GM12874 (cell line): Measurements from ENCODE around the gene HMGXB4.

ENCODE experiments used
- CTCF ChIP-seq: IDR thresholded peaks from 2 replicates; pipeline ENCODE4 v1.5.1; 2011; ENCODE audit warnings: low read depth, mild to moderate bottlenecking, control low read depth, low read length, moderate library complexity; ENCODE audit not compliant: insufficient read depth

HMGXB4 gene

GRCh38 chr22:35230839-35231584, 26.3 kb upstream of the HMGXB4 start:
- no peak for TF ChIP-seq CTCF

DNA sequence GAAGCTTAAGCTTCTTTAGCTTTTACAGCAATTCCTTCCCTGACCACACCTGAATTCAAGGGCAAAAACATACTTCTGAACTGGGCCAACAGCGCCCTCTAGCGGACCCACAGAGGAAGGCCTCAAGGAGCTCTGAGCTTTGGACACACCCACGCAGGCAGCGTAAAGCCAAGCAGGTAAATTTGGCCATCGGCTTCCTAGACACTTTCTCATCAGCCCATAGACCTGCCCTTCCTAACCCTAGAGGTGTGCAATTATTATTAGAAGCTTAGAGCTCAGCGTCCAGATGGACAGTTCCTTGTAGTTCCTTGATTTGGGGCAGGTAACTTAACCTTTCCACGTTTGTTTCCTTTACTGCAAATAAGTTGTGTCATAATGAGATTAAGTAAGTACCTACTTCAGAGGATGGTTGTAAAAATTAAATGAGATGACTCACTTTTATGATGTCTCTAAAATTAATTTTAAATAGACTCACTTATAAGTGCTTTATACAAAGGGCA, 25.7 kb upstream of the HMGXB4 start:
- peak; percentile 93 for TF ChIP-seq CTCF

GRCh38 chr22:35250156-35250555, 7.1 kb upstream of the HMGXB4 start:
- TF ChIP-seq CTCF, result no peak

DNA sequence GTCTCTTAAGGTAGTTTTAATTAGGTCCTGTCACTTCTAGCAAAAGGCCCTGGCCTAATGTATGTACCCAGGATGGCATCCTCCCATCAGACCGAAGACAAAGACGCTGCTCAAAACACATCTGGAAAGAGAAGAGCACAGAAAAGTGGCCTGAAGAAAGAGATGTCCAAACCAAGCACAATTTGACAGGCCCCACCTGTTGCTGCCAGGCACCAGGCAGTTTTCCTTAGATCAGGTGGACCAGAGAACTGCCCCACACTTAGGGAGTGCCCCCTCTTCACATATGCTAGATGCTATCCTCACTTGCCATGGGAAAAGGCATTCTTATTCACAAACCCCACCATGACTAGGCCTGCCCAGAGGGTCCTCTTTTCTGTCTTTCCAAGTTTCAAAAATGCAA, 3.3 kb upstream of the HMGXB4 start:
- no peak for TF ChIP-seq CTCF

- no peak for TF ChIP-seq CTCF
Observed at GRCh38 chr22:35257002-35257320, 332 bp upstream of the HMGXB4 start.

- TF ChIP-seq CTCF, result no peak
Observed at GRCh38 chr22:35258191-35258988, 1.1 kb downstream of the HMGXB4 start.

DNA sequence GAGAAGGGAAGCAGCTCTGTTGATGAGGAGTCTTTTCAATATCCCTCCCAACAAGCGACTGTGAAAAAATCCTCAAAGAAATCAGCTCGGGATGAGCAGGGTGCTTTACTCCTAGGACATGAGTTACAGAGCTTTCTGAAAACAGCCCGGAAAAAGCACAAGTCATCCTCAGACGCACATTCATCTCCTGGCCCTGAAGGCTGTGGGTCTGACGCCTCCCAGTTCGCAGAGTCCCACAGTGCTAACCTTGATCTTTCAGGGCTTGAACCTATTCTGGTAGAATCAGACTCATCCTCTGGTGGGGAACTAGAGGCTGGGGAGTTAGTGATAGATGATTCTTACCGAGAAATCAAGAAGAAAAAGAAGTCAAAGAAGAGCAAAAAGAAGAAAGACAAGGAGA, 7.7 kb downstream of the HMGXB4 start:
- TF ChIP-seq CTCF, result no peak
